Measurements from ENCODE around the gene LEF1.

LEF1 gene

DNA sequence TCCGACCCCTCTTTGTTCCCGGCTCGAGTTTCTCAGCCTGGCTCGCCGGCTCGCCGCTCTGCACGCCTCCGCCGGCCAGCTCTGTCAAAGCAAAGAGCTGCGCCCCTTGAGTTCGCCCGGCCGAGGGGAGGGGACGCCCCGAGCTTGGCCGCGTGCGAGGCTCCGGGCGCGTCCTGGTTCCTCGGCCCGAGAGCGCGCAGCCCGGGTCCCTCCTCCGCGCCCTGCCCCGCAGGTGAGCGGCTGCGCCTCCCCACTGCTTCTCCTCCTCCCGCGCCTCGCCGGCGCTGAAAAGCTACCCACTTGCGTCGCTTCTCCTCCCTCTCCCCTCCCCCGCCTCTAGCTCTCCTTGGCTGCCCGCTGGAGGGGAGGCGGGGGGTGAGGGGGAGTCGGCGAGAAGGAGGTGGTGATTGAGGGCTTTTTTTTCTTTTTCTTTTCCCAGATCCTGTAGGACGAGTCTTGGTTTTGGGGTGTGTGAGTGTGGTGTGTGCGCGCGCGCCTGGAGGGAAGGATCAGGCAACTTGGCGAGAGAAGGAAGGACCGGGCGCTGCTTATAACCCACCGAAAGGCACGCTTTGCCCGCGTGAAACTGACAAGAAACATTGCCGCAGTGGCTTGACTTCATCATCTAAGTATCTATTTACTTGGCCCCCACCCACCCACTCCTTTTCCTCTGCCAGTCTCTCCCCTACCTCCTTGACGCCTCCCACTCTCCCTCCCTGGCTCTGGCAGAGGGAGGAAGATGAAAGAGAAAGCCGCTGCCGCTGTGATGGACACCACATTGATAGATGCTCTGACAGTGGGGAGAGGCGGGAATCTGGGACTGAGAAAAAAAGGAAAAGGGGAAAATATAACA lies at the start of gene LEF1:
LEF1 (minus strand) TSS at position 262 of the 853 bp plus-strand sequence. CDS start 1,165 bp downstream, outside the sequence.
- no peak for DNase-seq

DNA sequence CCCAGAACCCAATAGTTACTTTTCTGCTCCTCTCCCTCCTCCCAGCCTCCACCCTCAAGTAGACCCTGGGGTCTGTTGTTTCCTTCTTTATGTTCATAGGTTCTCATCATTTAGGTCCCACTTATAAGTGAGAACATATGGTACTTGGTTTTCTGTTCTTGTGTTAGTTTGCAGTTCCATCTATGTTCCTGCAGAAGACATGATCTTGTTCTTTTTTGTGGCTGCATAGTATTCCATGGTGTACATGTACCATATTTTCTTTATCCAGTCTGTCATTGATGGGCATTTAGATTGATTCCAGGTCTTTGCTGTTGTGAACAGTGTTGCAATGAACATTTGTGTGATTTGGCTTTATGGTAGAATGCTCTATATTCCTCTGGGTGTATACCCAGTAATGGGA lies 47.8 kb upstream of the LEF1 start:
- DNase-seq = no peak

DNA sequence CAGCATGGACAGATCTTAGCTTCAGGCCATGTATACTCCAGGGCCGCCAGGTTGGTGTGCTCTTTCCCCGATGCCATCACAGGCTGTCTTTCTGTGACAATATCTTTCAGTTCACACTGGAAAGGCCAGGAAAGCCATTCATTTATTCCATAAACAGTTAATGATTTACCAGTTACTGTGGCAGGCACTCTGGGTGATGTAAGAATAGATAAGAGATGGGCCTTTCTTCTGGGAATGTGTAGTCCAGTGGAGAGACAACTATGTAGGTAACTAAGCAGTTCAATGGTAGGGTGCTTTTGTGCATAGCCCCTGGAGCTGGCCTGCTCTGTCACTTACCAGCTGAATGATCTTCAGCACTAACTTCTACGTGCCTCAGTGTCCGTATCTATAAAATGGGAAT lies 46.3 kb upstream of the LEF1 start:
- no peak for DNase-seq

DNA sequence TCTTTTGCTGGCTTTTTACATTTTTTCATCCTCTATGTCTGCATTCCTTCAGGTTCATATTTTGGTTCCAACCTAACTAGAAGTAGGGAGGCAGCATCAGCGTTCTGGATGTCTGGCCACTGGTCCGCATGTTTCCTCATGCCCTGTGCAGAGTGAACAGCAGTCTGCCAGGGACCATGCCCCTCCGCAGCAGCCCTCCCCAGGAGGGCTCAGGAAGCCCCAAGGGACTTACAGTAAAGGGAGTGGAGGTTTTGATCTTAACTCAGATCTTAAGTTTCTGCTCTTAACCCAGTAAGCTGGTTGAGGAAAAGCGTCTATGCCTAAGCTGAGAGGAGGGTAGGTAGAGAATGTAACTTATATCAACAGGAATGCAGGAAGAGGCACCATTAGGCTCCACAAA lies 45.0 kb upstream of the LEF1 start:
- no peak for DNase-seq

DNA sequence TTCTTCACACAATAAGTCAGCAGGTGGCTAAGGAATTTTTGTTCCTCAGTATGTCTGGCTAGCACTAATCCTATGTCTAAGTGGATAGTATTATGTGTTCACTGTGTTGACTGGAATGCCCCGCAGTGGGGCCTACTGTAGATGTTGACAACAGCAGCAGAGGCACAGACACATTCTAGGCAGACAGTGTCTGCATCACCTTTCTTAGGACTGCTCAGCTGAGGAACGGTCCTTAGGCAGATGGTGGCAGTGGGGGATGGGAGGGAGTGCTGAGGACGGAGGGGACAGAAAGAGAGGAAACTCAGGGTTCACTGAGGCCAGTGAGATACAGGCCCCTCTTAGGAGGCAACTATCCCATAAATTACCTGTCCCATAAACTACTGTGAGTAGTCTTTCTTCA lies 44.6 kb upstream of the LEF1 start:
- no peak for DNase-seq

DNA sequence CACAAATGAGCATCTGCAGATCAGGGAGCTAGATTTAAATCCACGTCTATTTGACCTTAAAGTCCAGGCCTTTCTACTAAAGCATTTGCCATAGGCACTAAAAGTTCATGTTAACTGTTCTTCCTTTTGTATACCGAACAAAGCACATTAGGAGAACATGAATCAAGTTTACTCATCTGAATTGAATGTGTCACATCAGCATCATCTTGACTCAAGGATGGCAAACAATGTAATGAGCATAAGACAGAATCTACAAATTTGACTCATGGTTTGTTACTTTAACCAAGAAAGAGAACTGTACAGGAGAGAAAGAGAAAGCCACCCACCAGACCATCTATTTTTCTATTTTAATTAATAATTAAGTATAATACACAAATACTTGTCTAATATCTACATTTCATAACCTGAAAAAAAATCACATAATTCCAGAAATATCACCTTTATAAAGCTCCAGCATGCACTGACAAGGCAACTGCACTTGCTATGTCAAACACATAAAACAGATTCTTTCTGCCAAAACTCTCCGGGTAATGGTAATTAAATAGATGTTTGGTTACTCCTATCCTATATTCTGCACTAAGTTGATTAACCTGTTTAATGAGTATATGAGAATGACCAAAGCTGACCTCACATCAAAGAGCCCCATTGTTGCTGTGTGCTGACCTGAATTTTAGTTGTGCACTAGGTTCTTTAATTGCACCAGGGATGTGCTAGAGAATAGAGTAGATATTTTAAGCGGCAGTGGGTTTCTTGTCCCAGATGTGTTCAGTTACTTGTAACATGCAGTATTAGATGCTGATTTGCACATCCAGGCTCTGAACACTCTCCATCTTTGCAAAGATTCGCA lies 42.5 kb upstream of the LEF1 start:
- DNase-seq = no peak

DNA sequence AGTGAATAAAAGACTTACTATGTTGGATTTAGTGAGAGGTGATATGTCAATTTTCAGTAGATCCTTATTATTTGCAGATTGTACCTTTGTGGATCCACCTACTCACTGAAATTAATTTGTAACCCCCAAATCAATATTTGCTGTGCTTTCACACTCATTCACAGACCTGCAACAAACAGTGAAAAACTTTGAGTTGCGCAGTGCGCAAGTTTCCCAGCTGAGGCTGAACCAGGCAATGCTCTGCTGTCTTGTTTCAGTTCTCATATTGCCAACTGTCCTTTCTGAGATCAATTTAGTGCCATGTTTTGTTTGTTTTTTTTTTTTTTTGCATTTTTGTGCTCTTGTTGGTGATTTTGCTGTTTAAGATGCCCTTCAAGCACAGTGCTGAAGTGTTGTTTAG lies 40.8 kb upstream of the LEF1 start:
- DNase-seq = no peak

DNA sequence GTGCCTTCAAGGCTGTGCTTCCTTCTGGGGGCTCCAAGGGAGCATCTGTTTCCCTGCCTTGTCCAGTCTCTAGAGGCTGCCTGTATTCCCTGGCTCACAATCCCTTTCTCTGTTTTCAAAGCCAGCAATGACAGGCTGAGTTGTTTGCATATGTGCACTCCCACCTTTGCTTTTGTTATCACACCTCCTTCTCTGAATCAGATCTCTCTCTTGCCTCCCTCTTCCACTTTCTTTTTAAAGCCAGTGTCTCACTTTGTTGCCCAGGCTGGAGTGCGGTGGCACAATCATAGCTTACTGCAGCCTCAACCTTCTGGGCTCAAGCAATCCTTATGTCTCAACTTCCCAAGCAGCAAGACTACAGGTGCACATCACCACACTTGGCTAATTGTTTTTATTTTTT lies 37.1 kb upstream of the LEF1 start:
- no peak for DNase-seq

DNA sequence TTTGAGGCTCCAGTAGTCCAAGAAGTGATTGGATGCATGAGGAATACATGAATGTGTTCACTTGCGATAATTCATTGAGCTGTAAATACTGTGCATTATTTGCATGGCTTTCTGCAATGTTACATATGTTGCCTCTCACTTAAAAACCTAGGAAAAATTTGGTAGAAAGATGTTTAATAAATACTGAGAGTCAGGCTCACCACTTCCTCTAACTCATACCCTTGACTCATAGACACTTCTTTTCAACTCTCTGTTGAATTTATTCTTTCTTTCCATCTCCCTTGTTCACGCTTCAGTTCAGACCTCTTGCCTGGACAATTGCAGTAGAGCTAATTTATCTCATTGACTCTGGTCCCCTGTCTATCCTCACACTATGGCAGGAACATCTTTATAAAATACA lies 35.8 kb upstream of the LEF1 start:
- DNase-seq = no peak

DNA sequence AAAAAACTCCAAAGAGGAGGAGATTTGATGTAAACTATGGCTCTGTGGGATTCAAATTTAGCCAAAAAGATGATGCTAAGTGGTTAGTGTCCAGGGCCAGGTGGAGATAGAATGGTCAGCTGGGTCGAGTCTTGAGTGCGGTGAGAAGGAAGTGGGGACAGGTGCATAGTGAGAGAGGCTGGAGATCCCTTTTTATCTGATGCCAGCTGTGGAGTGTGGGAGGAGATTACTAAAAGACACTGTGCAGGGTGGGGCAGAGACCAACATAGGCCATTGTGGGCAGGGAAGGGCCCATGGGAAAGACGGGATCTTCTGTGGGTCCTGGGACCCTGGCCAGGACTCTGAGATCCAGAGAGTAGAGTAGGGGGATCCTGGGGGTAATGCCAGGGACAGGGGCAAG lies 34.6 kb upstream of the LEF1 start:
- no peak for DNase-seq

DNA sequence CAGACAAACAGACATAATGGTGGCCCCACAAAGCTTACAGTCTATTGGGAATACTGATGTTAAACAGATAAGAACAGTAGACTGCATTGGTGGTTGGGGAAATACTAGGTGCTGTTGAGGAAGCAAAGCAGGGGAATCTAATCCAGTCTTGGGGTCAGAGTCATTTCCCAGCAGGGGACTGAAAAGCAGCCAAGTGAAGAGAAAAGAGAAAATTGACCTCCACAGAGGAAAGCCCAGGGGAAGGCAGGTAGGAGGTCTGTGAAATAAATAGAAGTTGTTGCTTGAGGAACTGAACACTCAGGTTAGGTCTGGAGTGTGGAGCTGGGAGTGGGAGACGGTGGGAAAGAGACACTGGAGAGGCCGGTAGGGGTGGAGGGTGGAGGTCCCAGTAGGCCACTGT lies 33.0 kb upstream of the LEF1 start:
- DNase-seq = no peak

DNA sequence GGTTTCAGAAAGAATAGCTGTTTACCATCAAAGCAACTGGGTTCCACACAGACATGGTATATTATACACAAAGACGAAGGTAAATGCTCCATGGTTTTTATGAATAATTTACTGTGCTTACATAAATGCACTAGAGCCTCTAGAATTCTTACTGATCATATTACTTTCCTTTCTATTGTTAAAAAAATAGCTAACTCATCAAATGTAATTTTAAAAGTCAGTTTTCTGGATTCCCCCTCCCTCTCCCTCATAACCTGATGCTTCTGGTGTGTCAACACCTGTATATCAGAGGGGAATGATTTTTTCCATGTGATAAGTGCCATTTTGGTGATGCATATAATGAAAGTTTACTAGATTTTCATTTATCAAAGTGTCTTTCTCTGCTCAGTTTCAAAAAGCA lies 31.1 kb upstream of the LEF1 start:
- DNase-seq = no peak

DNA sequence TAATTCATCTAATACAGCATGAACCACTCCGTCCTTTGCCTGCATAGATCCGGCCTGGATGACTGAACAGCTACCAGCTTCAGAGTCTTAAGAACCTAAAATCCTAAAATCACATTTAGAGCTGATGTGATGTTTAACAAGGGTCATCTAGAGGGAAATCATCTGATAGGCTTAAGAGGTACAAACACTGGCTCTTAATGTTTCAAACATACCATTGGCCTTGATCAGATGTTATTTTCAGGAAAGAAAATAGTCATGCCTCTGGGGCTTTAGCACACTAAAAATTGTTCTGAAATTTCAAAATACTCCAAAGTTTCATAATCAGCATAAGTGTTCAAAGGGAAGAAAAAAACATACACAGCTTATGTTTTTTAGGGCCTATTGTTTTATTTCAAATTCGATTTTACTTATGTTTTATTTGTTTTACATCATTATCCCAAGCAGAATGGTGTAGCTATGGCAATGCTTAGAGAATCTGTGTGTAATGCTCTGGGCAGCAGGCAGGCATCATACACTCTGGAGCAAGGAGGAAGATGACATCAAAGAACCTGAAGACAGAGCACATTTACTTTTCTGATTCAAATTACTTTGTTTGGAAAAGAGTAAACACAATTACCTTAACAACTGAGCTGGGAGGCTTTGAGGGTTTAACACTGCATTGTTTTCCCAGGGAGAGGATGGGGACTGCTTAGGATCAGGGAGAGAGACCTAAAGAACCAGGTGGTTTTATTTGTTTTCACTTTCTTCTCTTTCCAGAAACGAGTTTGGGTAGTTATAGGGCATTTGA lies 25.3 kb upstream of the LEF1 start:
- no peak for DNase-seq

DNA sequence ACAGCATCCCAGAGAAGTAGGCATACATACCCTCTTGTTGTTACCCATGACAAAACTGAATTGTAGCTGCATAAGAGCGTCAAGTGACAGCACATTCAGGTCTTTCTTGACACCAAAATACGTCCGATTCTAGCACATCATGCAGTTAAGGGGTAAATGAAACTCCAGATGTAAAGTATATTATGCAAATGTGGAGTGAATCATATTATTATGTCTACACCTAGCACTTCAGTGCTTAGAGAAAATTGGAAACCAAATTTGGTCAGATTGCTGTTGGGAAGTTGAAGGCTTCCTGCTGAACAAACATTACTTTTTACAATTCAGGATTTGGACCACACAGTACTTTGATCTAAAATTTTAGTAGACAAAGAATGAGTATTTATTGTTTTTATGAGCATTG lies 24.2 kb upstream of the LEF1 start:
- no peak for DNase-seq

DNA sequence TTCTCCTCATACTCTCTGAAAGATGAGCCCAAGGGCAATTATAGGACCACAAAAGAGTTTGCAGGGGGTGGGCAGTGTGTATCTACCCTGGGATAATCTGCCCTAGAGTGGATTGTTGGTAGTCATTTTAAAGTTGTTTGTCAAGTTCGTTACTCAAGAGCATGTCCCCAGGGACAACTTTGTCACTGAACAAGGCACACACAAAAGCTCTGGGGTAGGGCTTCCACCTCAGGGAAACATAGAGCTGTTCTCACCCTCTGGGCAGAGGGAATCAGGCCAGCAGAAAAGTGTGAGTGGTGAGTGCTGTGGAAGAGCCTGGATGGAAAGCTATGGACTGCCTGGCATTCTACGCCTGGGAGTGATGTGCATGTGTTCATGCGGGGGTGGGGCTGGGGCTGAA lies 23.3 kb upstream of the LEF1 start:
- DNase-seq = no peak

DNA sequence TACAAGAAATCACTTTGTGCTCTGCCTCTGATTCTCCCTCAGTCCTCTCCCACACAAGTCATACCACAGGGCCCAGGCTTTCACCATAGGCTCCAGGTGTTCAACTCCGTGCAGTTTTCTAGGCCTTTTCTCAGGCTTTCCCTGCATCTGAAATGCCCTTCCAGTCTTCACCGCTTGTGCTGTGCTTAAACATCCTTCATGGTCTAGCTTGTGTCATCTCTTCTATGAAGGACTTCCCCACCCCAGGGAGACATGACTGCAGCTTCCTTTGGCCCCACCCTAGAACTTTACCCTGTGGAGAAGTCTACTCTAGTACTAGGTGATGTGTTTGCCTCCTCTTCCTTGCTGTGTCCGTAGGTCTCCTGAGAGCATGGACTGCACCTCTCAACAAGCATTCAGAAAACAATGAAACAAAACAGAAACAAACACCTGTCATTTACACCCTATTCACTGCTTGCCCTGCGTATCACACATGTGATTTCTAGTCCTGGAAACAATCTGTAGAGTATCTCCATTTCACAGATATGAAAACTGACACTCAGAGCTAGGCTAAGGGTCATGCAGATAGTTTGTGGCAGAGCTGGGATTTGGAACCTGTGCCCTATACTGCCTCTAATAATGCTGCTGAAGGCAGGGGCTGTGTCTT lies 22.7 kb upstream of the LEF1 start:
- no peak for DNase-seq

DNA sequence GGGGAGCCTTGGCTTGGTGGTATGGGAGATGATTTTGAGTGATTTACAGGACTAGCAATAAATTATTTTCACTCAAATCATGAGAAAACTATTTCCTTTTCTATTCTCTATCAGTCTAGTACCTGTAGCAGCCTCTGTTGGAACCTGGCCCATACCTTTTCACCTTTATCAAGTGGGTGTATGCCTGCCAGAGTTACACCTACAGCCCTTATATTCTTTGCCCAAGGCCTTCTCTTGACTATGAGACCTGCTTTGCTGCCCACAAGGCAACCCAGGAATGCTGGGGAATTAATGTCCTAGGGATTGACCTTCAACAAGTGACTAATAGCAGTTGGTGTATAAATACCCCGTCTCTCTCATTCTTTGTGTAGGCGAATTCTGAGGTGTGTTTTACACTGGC lies 20.0 kb upstream of the LEF1 start:
- no peak for DNase-seq

DNA sequence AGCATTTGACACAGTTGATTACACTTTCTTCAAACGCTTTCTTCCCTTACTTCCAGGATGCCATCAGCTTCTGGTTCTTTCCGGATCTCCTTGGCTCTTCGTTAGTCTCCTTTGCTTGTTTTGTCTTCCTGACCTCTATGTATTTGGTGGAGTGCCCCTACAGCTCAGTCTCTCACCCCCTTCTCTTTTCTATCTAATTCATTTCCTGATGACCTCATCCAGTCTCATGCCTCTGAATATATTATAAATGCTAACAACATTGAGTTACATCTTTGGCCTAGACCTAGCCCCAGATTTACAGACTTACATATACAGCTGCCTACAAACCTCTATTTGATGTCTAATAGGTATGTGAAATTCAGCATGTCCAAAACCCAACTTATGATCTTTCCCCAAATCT lies 16.5 kb upstream of the LEF1 start:
- DNase-seq = no peak

DNA sequence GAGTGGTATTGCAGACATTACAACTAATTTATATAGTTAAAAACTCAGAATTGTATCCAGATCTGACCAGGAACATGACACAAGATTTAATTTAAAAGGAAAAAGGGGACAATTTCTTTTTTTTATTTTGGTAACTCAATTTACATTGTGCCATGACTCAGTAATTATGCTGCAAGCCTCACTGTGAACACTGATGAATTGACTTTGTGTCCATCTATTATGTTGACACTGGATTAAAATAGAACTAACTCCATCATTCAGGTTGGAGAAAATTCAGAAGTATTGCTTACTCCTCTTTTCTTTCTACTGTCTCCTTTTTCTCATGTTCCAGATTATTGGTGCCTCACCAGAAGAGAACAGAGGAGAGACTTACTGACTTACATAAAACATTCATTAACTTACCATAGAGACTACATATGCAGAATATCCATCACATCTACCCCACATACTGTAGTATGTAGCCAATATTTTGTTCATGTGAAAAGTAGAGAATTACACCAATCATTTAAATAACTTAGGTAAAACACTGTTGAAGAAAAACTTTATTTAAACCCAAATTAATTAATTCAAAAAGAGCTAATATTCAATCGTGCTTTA lies 15.8 kb upstream of the LEF1 start:
- no peak for DNase-seq

DNA sequence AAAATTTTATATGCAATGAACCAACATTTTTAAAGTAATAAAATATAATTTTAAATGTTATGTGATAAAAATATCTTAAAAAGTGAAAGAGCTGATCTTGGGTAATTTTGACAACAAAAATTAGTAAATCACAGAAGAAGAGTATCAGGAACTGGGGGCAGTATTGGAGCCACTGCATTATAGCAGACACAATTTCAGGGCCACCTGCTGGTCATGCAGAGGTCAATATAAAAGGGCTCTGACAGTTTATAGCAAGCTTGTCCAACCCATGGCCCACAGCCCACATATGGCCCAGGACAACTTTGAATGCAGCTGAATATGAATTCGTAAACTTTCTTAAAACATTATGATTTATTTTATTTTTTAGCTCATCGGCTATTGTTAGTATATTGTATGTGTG lies 13.0 kb upstream of the LEF1 start:
- DNase-seq = no peak

DNA sequence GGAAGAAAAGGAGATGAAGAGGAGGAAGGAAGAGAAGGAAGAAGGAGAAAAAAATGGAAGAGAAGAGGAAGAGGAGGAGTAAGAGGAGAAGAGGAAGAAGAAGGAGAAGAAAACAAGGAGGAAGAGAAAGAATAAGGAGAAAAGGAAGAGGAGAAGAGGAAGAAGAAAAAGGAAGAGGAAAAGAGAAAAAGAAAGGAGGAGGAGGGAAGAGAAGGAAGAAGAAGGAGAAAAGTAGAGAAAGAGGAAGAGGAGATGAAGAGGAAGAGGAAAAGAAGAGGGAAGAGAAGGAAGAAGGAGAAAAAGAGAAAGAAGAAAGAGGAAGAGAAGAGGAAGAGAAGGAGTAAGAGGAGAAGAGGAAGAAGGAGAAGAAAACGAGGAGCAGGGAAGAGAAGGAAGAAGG lies 11.8 kb upstream of the LEF1 start:
- DNase-seq = no peak

DNA sequence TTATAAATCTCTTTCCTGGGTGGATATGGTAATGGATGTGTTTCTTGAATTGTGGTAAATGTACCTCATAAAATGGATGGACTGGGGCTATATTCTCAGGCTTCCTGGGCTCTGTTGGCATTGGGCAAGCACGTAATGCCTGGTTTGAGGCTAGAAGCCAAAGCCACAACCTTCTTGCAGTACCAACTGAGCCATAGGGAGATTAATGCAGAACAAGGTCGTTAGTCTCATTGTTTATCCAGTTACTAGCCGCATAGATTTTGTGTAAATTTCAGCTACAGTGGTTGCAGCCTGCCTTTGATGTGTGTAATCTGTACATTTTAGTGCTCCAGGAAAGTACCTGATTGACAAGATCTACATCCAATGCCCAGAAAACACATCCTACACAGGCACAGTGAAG lies 7.2 kb upstream of the LEF1 start:
- no peak for DNase-seq

DNA sequence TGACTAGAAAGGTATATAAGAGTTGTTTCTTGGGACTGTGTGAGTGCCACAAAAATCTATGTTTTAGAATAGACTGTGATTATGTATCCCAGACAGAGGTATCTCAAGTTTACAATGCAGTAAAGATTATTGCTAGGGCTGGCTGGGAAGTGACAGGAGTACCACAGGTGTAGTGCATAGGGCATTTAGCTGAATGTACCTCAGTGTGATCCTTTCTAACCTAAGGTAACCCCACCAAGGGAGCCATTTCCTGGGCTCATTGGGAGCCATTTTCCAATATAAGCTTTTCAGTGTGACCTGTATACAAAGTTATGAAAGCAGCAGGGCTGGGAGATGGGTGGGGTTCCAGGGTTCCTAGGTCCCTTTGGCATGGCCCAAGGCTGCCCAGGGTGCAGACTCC lies 6.1 kb upstream of the LEF1 start:
- no peak for DNase-seq

Measured in NCI-H774 (cell line).